OCI-M2 (cell line): Measurements from ENCODE around the gene SLC38A10.

Experiments used
- DNase-seq: peaks from one replicate; lab custom pipeline; 2025; ENCODE audit not compliant: unreplicated experiment; lab: John Stamatoyannopoulos, UW

The SLC38A10 gene

DNA sequence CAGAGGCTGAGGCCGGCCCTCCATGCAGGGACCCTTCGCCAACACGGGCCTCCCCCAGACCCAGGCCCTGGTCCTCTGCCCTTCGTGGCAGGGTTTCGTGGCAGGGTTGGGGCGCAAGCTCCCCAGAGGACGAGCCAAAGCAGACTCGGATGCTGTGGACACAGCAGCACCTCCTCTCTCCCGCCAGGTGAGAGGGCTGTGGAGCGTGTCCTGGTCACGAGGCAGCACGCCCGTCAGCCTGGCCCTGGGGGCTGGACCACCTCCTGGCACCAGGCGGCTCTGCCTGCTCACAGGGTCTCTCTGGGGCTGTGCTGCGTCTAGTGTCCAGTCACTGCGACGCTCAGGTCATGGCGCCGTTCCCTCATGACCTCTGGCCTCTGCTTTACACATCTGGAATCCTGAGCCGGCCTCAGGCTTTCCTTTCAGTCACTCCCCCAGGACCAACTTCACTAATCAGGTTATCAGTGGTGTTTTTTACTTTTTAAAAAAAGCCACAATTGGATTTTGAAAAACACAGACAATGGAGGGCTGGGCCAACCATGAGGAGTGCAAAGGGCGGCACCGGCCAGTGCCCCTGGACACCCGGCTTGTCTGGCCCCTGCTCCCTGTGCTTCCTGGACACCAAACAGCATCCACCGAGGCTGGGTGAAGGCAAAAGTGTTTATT, 50.6 kb downstream of the SLC38A10 start:
- DNase-seq = no peak

DNA sequence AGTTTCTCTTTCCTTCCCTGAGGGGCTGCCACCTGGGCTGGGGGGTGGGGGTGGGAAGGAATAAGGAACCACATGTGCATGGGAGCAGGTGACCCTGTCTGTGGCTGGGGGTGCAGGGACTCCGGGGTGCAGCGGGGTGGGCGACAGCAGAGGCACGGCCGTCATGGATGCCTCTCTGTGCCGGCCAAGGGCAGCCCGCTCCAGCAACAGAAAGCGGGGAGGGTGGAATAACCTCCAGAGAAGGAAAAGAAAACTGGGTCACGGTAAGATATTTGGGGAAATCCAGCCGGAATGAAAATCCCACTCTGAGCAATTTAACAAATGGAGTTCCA, 51.8 kb downstream of the SLC38A10 start:
- DNase-seq = no peak

DNA sequence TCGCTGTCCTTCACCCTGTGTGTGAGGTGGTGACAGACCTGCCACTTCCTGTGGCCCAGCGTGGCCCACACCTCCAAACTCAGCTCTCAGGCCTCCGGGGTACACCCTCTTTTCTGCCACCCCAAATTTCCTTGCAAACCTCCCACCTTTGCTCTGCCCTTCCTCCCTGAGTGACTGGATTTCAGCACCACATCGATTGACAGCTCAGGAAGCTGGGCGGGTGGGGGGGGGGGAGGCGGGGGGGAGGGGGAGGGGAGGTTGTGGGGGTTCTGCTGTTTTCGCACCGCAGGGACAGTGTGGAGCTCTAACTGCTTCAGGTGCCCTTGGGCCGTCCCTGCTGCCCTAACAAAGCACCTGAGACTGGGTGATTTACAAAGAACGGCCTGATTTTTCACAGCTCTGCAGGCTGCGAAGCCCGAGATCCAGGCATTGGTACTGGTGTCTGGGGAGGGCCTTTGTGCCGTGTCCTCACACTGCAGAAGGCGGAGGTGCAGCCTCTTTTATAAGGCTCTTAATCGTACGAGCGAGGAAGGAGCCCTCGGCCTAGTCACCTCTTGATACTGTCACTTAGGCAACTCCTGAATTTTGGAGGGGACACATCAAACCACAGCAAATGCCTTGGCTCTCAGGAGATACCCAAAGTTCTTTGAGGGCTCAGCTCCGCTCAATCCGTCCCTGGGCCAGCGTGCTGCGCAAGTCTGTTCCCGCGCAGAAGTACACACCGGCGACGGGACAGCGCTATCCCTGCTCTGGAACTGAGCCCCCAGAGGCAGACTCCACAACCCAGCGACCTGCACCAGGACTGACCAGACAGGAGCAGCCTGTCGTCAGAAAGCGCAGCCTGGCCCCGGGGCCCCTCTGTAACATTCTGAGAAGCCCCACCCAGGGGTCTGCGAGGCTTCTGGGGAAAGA, 52.4 kb downstream of the SLC38A10 start:
- no peak for DNase-seq

- DNase-seq = no peak
Measured at GRCh38 chr17:81241648-81242420, 53.3 kb downstream of the SLC38A10 start.

GRCh38 chr17:81241203-81241602, 53.9 kb downstream of the SLC38A10 start:
- DNase-seq = no peak

- DNase-seq = no peak
Measured at GRCh38 chr17:81240761-81241160, 54.3 kb downstream of the SLC38A10 start.

DNA sequence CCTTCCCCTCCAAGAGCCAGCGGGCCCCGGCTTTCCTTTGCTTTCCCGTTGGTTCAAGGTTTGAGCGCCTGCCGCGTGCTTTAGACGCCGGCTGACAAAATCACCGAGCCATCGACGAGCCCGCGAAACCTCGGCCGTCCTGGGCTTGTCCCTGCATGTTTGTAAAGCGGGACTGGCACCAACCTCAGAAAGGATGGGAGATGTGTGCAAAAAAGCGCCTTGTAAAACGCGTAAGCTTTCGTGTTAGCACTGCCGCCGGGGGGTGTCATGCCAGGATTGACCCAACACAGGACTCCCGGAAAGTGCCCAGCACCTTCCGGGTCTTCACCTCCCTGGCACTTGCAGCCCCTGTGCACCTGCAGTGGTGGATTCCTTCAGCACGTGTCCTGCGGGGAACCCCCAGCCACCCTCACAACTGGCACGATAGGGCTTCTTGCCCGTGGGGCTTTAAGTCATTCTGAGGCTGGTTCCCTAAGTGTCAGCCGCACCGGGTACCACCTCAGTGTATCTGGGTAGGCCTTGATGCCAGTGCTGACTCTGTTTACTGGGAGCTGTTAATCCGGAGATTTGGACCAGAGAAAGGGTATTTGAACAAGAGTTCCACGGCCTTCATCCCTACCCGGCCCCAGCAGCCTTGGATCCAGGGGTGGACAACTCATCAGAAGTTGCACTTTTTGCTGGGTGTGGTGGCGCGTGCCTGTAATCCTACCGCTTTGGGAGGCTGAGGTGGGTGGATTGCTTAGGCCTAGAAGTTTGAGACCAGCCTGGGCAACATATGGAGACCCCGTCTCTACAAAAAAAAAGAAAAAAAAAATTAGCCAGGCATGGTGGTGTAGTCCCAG, 55.2 kb downstream of the SLC38A10 start:
- no peak for DNase-seq

GRCh38 chr17:81238815-81239713, 56.0 kb downstream of the SLC38A10 start, which contains the start of the genes NDUFAF8 and TEPSIN:
Gene NDUFAF8, plus strand, starts transcription at chr17:81239318. Its CDS starts 46 bp downstream, at chr17:81239364.
Gene TEPSIN, minus strand, starts transcription at chr17:81239055. Its CDS starts 22 bp downstream, at chr17:81239033.
- peak; percentile 54 for DNase-seq

DNA sequence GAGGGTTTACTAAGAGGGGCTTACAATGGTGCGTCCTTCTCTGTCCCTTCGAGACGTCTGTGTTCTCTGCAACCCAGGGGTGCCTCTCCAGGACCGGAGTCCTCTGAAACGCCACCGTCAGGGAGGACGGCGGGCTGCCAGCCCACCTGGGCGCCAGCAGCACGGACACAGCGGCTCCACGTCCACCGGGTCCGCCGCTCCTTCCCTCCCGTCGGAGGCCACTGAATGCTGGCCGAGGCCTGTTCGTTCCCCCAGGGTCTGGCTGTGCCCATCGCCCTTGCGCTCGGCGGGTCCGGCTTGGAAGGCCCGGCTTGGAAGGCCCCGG, 56.7 kb downstream of the SLC38A10 start:
- DNase-seq = no peak

- no peak for DNase-seq
Measured at GRCh38 chr17:81237591-81238489, 57.3 kb downstream of the SLC38A10 start.

- no peak for DNase-seq
Measured at GRCh38 chr17:81236784-81237183, 58.3 kb downstream of the SLC38A10 start.

DNA sequence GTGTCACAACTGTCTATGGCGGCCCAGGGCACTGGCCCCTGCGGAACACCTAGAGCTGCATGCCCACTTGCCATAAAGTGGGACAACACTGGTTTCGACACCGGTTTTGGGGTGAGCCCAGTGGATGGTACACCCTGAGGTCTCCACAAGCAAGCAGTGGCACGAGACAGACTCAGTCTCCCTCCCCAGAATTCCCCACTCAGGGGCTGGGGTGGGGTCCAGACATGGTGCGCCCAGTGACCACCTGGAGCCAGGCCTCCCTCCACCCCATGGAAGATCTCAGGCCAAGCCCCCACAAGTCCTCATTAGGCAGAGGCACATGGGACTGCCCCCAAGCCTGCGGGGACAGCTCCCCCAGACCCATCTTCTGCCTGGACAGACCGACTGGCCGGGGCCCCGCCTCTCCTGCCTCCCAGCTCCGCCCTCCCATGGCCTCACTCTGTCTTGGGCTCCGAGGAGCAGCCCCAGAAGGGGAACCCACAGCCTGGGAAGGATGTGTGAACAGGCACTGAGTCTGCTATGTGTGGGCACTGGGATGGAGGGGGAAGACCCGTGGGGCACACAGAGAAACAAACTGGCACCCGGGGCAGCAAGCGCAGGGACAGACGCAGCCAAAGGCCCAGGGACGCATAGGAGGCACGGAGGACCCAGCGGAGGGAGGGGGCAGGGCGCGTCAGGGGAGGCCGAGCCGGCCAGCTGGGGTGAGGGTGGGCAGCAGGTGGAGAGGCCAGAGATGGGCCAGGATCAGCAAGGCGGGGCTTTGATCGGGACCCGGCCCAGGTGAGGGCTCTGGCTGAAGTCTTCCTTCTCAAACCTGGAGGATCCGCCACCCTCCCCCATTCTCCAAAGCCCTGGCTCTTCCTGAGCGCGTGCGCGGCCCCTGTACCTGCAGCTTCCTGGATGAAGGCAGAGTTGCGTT, 59.0 kb downstream of the SLC38A10 start:
- DNase-seq = no peak

DNA sequence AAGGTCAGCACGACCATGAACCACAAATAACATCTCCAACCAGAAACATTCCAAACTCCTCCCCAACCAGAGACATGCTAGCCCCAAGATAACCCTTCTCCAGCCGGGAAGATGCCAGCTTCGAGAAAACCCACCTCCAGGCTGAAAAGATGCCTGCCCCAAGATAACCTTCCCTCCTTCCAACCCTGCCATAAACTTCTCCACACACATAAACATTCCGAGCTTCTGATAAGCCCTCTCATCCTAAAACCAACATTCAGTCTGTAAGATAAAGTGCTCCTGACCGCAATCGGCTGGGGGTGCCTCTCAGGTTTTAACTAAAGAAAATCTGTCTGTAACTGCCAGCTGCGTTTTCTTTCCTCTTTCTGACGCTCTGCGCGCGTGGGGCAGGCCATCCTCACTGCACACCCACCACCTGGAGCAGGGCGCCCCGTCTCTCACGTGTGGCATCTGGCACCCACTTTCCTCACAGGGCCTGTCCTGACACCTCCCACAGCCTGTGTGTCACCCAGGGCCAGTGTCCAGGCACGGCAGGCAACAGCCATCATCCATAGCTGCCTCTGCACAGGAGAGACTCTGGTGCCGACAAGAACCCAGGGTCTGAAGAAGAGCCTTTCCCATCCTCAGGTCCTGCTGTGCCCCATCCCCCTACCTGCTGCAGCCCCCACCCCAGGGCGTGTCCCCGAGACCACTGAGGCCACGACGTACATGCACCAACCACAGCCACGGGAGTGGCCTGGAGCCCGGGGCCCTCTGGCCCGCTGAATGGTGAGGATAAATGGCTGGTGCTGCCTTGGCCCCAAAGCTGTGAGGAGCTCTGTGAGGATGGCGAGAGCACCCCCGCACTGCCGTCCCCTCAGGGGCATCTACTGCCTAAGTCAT, 59.9 kb downstream of the SLC38A10 start:
- DNase-seq = peak; percentile 29

- DNase-seq = no peak
Measured at GRCh38 chr17:81234506-81234855, 60.6 kb downstream of the SLC38A10 start.

GRCh38 chr17:81233811-81234505, 61.1 kb downstream of the SLC38A10 start:
- no peak for DNase-seq

- DNase-seq = no peak
Measured at GRCh38 chr17:81233316-81233715, 61.8 kb downstream of the SLC38A10 start.
